ENCODE measurements around the gene ANO1. TPM values are rescaled to one million over a fixed set of nuclear protein-coding genes. Genes with fewer than 3 reads are reported as not detected.

The ANO1 gene
- total RNA-seq, 4 donors from 2014 or later, result 25.3 to 107 (median 48.8) TPM

DNA sequence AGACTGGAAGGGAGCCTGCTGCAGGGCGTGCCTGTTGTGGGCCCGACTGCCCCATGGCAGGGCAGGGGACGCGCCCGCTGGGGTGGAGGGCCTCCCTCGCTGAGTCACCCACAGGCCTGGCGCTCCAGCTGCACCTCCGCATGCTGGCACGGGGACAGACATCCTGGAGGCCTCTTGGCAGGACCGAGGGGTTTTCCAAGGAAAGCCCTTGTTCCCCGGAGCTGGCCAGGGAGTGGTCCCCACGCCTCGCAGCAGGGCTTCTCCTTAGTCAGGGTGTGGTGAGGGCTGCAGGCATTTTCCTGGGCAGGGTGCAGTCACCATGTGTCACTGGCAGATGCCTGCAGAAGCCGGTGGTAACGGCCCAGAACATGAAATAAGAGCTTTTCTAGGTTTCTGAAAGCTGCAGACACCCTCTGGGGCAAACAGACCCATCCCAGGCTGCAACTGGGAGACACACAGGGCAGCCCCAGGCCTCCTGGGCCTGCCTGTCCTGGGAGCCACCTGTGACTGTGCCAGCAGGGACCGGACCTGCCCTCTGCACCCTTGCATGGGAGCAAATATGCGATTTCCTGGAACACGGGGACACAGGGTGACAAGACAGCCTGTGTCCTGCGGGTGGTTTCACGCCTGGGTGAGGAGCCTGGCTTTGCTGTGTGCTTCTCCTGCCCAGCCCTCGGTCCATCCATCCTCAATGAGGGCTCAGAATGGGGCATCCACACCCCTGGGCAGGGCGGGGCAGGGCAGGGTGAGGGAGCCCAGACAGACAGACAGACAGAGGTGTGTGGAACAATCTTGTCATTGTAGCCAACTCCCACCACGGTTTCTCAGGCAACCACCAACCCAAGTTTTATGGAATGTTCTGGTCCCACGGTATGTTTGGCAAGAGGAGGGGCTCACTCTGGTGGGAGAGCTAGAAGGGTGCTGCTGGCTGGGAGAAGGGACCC lies 81.8 kb downstream of the ANO1 start:
- no peaks in the 10 kb centered on the region for H3K9me3 ChIP-seq
- intact Hi-C loops (cut with DNase I), result no loop called here
- H3K4me1 ChIP-seq, result peaks cover 0 to 9% (median 3%) of the 10 kb centered on the region in 4 donors
- H3K4me3 ChIP-seq, result no peak overlapping the region
- TF ChIP-seq POLR2A (IDR thresholded peaks at IDR 0.05; ENCODE audit: low read depth) (no peak), POLR2AphosphoS5 (IDR thresholded peaks at IDR 0.05) (no peak), EP300 (IDR thresholded peaks at IDR 0.05) (no peak)
- TF ChIP-seq, protein P1, sequence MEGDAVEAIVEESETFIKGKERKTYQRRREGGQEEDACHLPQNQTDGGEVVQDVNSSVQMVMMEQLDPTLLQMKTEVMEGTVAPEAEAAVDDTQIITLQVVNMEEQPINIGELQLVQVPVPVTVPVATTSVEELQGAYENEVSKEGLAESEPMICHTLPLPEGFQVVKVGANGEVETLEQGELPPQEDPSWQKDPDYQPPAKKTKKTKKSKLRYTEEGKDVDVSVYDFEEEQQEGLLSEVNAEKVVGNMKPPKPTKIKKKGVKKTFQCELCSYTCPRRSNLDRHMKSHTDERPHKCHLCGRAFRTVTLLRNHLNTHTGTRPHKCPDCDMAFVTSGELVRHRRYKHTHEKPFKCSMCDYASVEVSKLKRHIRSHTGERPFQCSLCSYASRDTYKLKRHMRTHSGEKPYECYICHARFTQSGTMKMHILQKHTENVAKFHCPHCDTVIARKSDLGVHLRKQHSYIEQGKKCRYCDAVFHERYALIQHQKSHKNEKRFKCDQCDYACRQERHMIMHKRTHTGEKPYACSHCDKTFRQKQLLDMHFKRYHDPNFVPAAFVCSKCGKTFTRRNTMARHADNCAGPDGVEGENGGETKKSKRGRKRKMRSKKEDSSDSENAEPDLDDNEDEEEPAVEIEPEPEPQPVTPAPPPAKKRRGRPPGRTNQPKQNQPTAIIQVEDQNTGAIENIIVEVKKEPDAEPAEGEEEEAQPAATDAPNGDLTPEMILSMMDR (IDR thresholded peaks at IDR 0.05), result no peak
- no peaks in the 10 kb centered on the region for H3K36me3 ChIP-seq
- WGBS, result 82% methylated on average over 8 of the region's 24 CpGs
- no peak for DNase-seq (ENCODE audit: extremely low spot score)
- H3K27ac ChIP-seq (replicated peaks in 1 of 4), result no peak overlapping the region
- H3K27me3 ChIP-seq, result peaks cover 0 to 16% (median 0%) of the 10 kb centered on the region in 4 donors

DNA sequence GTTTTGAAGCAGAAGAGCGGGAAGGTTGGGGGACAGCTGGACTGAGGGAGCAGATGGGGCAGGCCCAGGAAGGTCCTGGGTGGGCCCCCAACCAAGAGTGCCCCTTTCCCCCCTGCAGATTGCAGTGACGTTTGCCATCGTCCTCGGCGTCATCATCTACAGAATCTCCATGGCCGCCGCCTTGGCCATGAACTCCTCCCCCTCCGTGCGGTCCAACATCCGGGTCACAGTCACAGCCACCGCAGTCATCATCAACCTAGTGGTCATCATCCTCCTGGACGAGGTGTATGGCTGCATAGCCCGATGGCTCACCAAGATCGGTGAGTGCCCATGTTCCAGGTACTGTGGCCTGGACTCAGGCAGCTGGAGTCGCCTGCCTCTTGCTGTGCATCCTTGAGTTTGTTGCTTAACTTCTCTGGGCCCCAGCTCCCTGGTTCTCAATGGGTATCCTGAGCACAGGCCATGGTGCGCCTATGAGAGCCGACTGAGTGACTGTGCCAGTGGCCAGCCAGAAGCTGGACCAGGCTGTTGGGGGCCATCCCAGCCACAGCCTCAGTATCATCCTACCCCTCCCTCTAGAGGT lies 83.0 kb downstream of the ANO1 start:
- no peak overlapping the region for H3K4me3 ChIP-seq
- peaks cover 0 to 19% (median 0%) of the 10 kb centered on the region in 4 donors for H3K27me3 ChIP-seq
- DNase-seq (ENCODE audit: extremely low spot score), result no peak
- H3K4me1 ChIP-seq, result peaks cover 0 to 9% (median 3%) of the 10 kb centered on the region in 4 donors
- intact Hi-C loops (cut with DNase I), result no loop called here
- WGBS, result 93% methylated on average over 17 of the region's 17 CpGs
- no peaks in the 10 kb centered on the region for H3K36me3 ChIP-seq
- TF ChIP-seq POLR2AphosphoS5 (IDR thresholded peaks at IDR 0.05) (no peak), EP300 (IDR thresholded peaks at IDR 0.05) (no peak), POLR2A (IDR thresholded peaks at IDR 0.05; ENCODE audit: low read depth) (no peak)
- TF ChIP-seq, protein P1 (IDR thresholded peaks at IDR 0.05), result no peak
- H3K9me3 ChIP-seq, result no peaks in the 10 kb centered on the region
- H3K27ac ChIP-seq (replicated peaks in 1 of 4), result no peak overlapping the region

DNA sequence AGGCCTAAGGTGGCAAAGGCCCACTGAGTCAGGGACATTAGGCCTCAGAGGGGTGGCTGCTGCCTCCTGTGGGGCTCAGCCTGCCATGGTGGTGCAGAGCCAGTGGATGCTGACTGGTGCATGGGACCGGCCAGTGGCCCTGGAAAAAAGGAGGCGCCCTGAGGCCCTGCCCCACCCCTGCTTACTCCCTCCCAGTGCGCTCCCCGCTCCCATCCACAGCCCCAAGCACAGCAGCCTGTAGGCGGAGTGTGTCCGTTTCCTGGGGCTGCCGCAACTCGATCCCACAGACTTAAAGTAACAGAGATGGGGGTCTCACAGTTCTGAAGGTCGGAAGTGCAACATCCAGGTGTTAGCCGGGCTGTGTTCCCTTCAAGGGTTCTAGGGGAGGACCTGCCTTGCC lies 86.6 kb downstream of the ANO1 start:
- 100% methylated on average over 1 of the region's 10 CpGs for WGBS
- Histone ChIP-seq H3K4me3 (no peak overlapping the region), H3K36me3 (peaks cover 0 to 6% (median 0%) of the 10 kb centered on the region in 4 donors), H3K4me1 (peaks cover 0 to 5% (median 2%) of the 10 kb centered on the region in 4 donors), H3K9me3 (no peaks in the 10 kb centered on the region), H3K27ac (replicated peaks in 1 of 4) (no peak overlapping the region), H3K27me3 (peaks cover 0 to 42% (median 1%) of the 10 kb centered on the region in 4 donors)
- DNase-seq (ENCODE audit: extremely low spot score), result no peak
- TF ChIP-seq POLR2AphosphoS5 (IDR thresholded peaks at IDR 0.05), result no peak
- TF ChIP-seq POLR2A (IDR thresholded peaks at IDR 0.05; ENCODE audit: low read depth), result no peak
- TF ChIP-seq EP300 (IDR thresholded peaks at IDR 0.05), result no peak
- TF ChIP-seq, protein P1 (IDR thresholded peaks at IDR 0.05), result no peak
- intact Hi-C loops (cut with DNase I), result no loop called here

DNA sequence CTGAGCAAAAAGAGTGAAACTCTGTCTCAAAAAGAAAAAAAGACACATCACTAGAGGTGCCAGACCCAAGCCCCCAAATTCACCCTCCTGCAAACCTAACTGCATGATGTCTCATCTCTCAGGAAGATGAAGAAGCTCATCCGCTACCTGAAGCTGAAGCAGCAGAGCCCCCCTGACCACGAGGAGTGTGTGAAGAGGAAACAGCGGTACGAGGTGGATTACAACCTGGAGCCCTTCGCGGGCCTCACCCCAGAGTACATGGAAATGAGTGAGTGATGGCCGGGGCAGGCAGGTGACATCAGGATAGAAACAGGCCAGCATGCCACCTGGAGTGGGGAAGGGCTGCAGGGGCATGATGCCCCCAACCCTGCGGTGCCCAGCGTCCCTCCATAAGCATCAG lies 89.0 kb downstream of the ANO1 start:
- H3K4me1 ChIP-seq, result no peaks in the 10 kb centered on the region
- peaks cover 0 to 41% (median 1%) of the 10 kb centered on the region in 4 donors for H3K27me3 ChIP-seq
- TF ChIP-seq EP300 (IDR thresholded peaks at IDR 0.05) (no peak), POLR2A (IDR thresholded peaks at IDR 0.05; ENCODE audit: low read depth) (no peak), POLR2AphosphoS5 (IDR thresholded peaks at IDR 0.05) (no peak)
- TF ChIP-seq, protein P1 (IDR thresholded peaks at IDR 0.05), result no peak
- H3K36me3 ChIP-seq, result peaks cover 0 to 6% (median 0%) of the 10 kb centered on the region in 4 donors
- WGBS, result 88% methylated on average over 6 of the region's 9 CpGs
- no peaks in the 10 kb centered on the region for H3K9me3 ChIP-seq
- no peak for DNase-seq (ENCODE audit: extremely low spot score)
- H3K27ac ChIP-seq (replicated peaks in 1 of 4), result no peak overlapping the region
- intact Hi-C loops (cut with DNase I), result no loop called here
- no peak overlapping the region for H3K4me3 ChIP-seq

Measured in esophagus muscularis mucosa (tissue), 4 donors.